Lower leg skin (tissue), 3 donors: ENCODE measurements around the gene GPATCH4.

Source experiments
- CTCF ChIP-seq, 3 donors: fragments of 450-650 bp; IDR thresholded peaks; one replicate each; pipeline ENCODE4 v1.5.1; 2016; ENCODE audit warnings: antibody characterized with exemption in 3 of 3, mild to moderate bottlenecking in 3 of 3, moderate library complexity in 2 of 3
- POLR2A ChIP-seq, 2 donors: fragments of 450-650 bp; IDR thresholded peaks; one replicate each; pipeline ENCODE4 v1.6.1; 2016 to 2017; ENCODE audit warnings: antibody characterized with exemption in 2 of 2, mild to moderate bottlenecking in 1 of 2, moderate library complexity in 1 of 2

- TF ChIP-seq POLR2A (IDR thresholded peaks at IDR 0.05): no peak
- no peak for TF ChIP-seq CTCF (IDR thresholded peaks at IDR 0.05)
Observed at GRCh38 chr1:156599811-156600210, 1.5 kb downstream of the GPATCH4 start.
